HG02571 (cell line): ENCODE results near the gene DNAH17.

ENCODE experiments used
- ATAC-seq: cut with Tn5 transposase; IDR thresholded peaks from one replicate; pipeline ENCODE4 v1.9.1; 2021; ENCODE audit warnings: mild to moderate bottlenecking, moderate library complexity; ENCODE audit not compliant: unreplicated experiment

Gene DNAH17

GRCh38 chr17:78460951-78461798, 116.0 kb downstream of the DNAH17 start:
- ATAC-seq: no peak

GRCh38 chr17:78460176-78460675, 117.0 kb downstream of the DNAH17 start:
- ATAC-seq: no peak

GRCh38 chr17:78459696-78460095, 117.5 kb downstream of the DNAH17 start:
- ATAC-seq: no peak

DNA sequence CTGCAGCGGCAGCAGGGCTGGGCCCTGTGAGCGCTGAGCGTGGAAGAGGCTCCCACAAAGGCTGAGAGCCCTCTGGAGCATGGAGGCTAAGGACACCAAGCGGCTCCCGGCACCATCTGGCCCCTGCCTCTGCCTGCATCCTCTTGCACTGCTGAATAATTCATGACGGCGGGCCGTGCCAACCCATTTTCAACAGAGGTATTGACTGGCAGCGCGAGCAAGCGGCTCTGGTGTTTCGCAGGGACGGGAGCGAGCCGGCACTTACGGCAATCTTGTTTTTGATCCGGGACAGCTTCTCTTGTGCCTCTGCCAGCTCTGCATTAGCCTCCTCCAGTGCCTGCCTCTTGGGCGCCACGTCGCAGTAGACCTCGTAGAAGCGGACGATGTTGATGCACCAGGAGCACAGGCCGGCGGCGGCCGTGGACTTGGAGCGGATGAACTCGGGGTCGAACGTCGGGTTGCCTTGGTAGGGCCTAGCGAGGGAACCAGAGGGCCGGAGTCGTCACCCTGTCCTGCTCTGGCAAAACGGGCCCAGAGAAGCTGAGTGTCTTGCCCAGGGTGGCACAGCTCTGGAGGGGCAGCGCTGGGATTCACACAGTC, 118.4 kb downstream of the DNAH17 start:
- no peak for ATAC-seq

GRCh38 chr17:78458091-78458490, 119.1 kb downstream of the DNAH17 start:
- no peak for ATAC-seq

DNA sequence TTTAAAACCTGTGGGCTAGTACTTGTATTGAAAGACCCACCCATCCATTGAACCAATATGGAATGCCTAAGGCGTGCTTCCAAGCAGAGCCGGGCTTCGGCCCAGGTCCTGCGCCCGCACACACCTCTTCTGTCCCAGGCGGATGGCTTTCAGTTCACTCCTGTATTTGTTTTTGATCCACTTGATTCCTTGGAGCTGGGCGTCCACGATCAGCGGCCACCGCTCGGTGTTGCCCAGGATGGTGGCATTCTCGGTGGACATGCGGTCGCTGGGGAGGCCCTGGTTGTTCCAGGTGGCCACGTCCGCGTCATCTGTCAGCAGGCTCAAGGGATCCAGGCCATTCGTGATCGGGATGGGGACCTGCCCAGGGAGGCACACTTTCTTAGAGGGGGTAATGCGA, 122.8 kb downstream of the DNAH17 start:
- no peak for ATAC-seq

- no peak for ATAC-seq
Observed at GRCh38 chr17:78451753-78452152, 125.4 kb downstream of the DNAH17 start.

GRCh38 chr17:78450696-78451345, 126.4 kb downstream of the DNAH17 start:
- no peak for ATAC-seq

- ATAC-seq: no peak
Observed at GRCh38 chr17:78449983-78450595, 127.1 kb downstream of the DNAH17 start.

- no peak for ATAC-seq
Observed at GRCh38 chr17:78448356-78448993, 128.7 kb downstream of the DNAH17 start.

DNA sequence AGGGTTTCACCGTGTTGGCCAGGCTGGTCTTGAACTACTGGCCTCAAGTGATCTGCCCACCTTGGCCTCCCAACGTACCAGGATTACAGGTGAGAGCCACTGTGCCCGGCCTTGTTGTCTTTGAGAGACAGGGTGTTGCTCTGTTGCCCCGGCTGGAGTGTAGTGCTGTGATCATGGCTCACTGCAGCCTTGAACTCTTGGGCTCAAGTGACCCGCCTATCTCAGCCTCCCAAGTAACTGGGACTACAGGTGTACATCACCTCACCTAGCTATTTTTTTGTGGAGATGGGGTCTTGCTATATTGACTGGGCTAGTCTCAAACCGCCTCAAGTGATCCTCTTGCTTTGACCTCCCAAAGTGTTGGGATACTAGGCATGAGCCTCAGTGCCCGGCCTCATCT, 130.4 kb downstream of the DNAH17 start:
- ATAC-seq: no peak

DNA sequence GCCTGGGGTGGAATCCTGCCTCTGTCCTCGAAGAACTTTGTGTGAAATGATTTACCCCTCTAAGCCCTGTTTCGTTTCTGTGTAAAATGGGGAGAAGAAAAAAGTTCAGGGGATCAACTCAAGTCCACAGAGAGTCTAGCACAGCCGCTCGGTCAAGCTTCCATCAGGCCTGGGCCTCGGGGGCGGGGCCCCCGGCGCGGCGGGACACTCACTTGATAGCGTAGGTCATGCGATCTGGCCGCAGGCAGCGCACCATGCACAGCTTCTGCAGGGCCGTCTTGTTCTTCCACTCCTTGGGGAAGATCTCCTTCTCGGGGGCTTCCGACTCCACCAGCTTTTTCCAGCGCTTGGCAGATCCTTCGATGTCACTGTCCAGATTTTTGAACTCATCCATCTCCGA, 132.8 kb downstream of the DNAH17 start:
- ATAC-seq: no peak

DNA sequence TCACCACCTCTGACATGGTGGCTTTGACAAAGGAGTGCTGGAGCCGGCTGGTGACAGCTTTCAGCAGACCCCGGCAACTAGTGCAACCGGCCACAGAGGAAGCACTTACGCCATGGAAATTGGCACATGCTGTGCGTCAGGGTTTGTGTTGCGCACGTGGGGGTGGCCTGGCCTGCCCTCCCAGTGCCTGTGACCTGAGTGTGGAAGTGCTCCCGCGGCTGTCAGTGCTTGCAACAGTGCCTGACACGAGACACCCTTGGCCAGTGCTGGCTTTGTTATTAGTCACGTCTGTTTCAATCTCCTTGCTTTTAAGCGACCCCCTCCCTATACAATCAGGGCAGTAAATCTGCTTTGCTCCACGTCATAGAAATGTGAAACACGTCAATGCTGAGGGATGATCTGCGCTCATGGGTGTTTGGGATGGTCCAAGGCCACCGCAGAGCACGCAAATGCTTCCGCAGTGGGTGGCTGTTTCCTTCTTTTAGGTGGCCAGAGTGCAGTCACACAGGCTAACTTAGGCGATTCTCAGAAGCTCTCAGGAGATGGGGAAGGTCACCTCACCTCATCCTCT, 134.5 kb downstream of the DNAH17 start:
- ATAC-seq: no peak

GRCh38 chr17:78441271-78441971, 135.8 kb downstream of the DNAH17 start:
- no peak for ATAC-seq

DNA sequence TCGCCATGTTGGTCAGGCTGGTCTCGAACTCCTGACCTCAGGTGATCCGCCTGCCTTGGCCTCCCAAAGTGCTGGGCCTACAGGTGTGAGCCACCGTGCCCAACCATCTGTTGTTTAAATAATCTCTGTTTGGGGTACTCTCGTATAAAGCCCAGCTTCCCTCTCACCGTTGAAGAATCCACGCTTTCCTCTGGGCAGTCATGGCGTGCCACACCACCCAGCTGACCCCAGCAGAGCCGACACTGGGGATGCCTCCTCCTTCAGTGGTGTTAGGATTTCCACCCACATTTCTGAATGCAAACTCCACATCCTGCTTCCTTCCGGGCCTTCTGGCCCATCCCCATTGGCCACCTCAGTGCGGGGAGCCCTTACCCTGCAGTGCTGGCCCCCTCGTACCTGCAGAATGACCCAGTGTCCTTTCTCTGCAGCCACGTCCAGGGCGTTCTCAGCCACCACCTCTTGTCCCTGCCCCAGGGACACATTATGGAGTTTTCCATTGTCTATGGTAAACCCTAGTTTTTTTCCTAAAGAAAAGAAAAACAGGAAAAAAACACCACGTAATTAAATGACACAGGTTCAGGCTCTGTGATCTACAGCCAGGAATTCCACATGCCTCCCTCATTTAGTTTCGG, 138.4 kb downstream of the DNAH17 start:
- no peak for ATAC-seq

- ATAC-seq: no peak
Observed at GRCh38 chr17:78438271-78438691, 138.9 kb downstream of the DNAH17 start.

DNA sequence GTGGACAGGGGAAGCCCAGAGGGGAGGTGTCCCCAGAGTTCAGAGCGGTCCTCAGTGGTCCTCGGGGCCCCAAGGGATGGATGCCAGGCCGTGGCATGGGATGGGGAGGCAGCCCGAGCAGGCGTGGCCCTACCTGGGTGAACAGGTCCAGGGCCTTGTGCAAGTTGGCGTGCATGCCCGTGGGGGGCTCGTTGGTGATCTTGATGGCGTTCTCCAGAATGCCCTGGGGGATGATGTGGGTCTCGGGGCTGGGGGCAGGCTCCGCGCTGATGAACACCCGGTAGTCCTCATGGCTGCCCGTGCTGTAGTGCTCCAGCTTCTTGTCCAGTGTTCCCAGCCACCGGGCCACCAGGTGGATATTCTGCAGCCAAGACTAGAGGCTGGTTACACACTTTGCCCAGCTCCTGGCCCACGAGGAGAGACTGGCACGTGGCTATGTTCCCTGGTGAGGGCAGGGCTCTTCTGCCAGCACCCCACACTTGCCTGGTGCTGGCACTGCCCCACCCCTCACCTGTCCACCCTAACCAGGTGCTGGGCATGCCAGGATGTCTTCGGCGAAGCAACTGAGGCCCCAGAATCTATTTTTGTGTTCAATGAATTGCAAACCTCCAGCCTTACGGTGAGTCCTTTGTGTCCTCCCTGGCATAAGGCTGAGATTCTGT, 139.6 kb downstream of the DNAH17 start:
- no peak for ATAC-seq

GRCh38 chr17:78435330-78436005, 141.7 kb downstream of the DNAH17 start:
- no peak for ATAC-seq
